Tibial nerve (tissue), 4 donors: ENCODE results near the gene PIR.

Source experiments
- CTCF ChIP-seq, 5 experiments: fragments of 200-600 bp in 3 of 5; fragments of 450-650 bp in 2 of 5; sonication (generic) in 3 of 5; IDR thresholded peaks; one replicate each; pipeline ENCODE4 v1.5.1; 2016 to 2019; ENCODE audit warnings: antibody characterized with exemption in 5 of 5, mild to moderate bottlenecking in 3 of 5, moderate library complexity in 2 of 5
- EP300 ChIP-seq, 2 donors: sonication (generic); formaldehyde crosslinking; IDR thresholded peaks; one replicate each; pipeline ENCODE4 v1.6.1; 2017; ENCODE audit warnings: antibody characterized with exemption in 2 of 2, mild to moderate bottlenecking in 1 of 2
- POLR2A ChIP-seq, 2 donors: fragments of 450-650 bp; IDR thresholded peaks; one replicate each; pipeline ENCODE4 v1.6.1; 2017; ENCODE audit warnings: antibody characterized with exemption in 2 of 2, mild to moderate bottlenecking in 2 of 2, moderate library complexity in 2 of 2

- TF ChIP-seq CTCF (IDR thresholded peaks at IDR 0.05): no peak
- TF ChIP-seq EP300 (IDR thresholded peaks at IDR 0.05): no peak
- TF ChIP-seq POLR2A (IDR thresholded peaks at IDR 0.05): no peak
These were observed 45.0 kb downstream of the PIR start for GRCh38 chrX:15448010-15448639.
